HG03469 (cell line): Measurements from ENCODE around the gene KLF7.

Experiments
- ATAC-seq: cut with Tn5 transposase; IDR thresholded peaks from one replicate; pipeline ENCODE4 v1.9.1; 2021; ENCODE audit warnings: mild to moderate bottlenecking, moderate library complexity, moderate number of reproducible peaks; ENCODE audit not compliant: unreplicated experiment

KLF7 gene

GRCh38 chr2:207071820-207072219, 93.9 kb downstream of the KLF7 start:
- ATAC-seq: no peak

- no peak for ATAC-seq
These were observed 98.3 kb downstream of the KLF7 start for GRCh38 chr2:207067473-207067872.

DNA sequence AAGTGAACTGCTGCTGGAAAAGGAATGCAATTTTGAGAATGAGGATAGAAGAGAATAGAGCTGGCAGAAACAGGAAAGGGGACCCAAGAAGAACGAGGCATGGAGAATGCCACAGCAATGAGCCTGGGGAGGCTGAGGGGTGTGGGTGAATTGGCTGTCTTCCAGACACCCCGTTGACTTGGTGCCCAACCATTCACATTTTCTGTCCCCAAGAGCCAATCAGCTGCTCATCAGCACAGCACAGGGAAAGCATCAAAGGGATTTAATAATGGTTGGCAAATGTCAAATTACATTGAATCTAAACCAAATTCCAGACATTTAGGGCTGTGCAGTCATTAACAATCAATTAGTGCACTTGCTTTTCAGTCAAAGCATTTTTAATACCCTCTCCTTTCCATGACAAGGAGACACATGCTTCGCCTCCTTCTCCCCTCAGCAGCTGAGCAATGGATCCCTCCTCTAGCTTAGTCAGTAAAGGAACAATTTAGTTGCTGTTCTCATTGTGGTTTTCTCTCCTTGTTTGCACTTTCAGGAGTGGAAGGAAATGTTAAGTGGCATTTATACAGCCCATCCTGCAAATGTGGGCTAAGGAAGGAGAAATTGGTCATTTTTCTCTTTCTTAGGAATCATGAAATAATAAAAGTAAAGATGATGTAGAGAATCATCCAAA, 98.8 kb downstream of the KLF7 start:
- ATAC-seq: no peak

DNA sequence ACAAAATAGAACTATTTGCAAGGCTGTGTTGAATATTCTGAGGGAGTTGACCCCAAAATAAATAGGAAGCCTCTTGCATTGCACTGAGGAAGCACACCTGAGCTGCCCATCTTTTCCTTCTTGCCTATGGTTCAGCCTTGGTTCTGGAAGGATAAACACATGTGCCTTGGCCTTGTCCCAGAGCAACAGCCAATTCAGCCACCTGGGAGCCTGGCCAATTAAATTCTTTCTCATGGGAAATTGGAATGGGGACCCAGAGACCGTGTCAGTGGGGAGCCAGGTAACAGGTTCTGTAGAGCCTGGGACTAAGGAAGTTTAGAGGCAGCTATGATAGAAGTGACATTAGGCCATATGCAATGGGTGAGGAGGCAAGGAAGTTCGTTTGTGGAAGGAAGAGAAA, 99.6 kb downstream of the KLF7 start:
- ATAC-seq: no peak

GRCh38 chr2:207064128-207064690, 101.5 kb downstream of the KLF7 start:
- no peak for ATAC-seq

DNA sequence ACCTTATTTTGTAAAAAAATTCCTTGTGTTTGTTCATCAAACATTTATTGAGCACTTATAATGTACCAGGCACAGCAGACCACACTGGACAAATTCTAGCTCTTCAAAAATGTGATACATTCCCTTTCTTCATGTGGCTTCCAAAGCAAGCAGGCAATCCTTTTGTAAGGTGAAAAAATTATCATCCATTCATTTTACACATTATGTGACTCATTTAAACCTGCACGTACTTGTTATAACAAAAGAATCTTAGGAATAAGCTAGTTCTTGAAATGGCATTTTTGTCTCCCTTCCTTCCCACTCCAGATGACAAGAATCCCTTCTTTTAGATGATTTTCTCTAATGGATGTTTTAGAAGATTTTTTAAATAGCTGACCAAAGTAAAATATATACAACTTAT, 104.6 kb downstream of the KLF7 start:
- ATAC-seq: no peak

DNA sequence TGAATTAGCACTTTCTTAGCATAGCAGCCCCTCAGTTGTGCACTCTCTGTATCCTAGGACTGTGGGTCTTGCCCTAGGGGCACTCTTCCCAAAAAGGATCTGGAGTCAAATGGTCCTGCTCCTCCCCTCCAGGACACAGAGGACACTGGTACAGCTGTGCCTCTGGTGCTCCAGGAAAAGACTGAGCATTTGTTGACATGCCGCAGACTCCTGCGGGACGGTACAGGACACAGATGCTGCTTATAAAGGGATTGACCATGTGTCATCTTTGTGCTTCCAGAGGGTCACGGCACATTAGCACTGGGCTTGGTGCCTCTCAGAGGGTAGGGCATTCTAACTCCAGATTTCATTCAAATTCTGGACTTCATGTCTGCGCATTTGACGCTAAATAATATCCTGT, 110.5 kb downstream of the KLF7 start:
- no peak for ATAC-seq

- no peak for ATAC-seq
These were observed 111.2 kb downstream of the KLF7 start for GRCh38 chr2:207054521-207054920.

DNA sequence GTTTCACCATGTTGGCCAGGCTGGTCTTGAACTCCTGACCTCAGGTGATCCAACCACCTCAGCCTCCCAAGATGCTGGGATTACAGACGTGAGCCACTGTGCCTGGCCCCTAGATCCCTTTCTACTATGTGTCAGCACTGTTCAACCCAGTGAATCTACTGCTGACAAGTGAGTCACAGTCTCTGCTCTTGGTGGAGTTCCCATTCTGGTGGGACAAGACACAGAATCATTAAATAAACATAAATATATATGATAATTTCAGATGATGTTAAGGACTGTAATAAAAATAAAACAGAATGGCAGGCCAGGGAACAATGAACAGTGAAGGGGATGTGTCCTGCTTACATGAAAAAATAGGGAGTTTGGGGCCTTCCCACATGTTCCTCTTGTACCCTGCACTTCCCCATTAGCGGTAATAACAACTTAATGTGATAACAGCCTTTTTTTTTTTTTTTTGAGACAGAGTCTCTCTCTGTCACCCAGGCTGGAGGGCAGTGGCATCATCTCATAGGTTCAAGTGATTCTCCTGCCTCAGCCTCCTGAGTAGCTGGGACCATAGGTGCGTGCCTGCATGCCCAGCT, 114.3 kb downstream of the KLF7 start:
- no peak for ATAC-seq

- ATAC-seq: no peak
These were observed 116.6 kb downstream of the KLF7 start for GRCh38 chr2:207049122-207049521.

- no peak for ATAC-seq
These were observed 117.3 kb downstream of the KLF7 start for GRCh38 chr2:207048416-207048815.

DNA sequence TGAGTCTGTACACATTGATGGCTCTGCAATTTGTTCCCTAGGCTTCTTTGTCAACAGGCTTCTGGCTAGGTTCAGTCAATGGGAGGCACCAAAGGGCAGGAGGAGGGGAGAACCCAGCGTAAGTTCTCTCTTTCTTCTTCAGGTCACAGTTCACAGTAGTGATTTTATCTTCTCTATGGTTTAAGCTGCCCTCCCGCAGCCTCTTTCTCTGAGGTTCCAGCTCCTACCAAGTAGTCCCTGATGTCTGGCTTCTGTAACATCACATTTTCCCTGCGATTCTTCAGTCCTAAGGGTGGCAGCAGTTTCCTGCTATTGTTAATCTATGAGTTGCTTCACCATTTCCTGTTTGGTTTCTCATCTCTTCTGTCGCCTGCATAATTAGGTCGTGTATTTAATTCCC, 119.0 kb downstream of the KLF7 start:
- ATAC-seq: no peak

DNA sequence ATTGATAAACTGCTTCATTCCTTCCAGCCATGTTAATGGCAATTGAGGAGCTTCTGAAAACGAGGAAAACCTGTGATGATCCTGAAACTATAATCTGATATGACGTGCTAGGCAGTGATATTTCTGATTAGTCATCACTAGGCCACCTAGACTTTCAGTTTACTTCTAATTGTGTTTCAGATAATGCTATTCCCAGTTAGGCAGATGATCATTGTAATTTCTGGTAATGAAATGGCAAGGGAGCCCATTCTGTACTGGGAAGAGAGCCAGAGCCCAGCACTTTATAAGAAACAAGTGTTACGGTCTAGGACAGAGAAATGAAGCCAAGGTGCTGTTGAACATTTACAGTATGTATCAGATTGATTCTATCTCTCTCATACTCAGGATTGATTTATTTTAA, 120.2 kb downstream of the KLF7 start:
- ATAC-seq: no peak

DNA sequence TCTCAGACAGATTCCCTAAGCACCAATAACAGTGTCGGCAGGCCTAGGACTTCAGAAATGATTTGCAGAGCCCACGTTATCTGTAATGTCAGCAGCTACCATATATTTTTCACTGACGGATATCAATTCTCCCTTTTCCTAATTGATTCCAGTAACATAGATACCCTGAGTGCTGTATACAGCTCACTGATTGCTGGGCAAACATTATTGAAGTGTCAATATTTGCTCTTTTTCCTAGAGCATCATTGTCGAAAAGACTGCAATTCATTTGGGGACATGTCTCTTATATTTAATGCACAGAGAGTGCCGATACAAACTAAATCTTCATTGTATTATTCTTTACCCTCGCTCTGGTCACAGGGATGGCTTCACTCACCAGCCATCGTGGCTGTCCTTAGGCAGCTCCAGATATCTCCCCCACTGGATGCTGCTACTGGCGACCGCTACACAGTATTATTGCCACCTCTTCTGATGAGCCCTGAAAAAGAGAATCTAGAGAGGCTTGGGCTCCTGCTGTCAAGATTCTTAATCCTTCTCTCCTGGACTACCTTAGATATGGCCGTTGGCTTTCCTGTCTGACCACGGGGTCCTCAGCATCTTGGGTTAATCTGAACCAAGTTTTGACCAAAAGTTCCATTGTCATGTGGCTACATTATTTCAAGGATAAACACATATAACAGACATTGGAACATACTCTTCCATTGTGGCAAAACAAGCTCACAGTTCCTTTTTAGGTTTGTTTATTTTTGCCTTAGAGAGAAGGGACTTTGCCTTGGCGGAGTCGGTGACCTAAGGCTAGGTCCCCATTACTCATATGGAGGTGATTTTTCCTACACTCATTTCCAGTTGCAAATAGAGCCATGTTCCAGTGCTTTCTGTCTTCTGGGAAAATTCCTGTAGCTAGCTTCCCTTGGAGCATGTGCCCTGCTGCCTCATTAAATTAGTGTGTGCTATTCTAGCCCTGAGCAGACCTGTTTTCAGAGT, 121.1 kb downstream of the KLF7 start:
- ATAC-seq: no peak

DNA sequence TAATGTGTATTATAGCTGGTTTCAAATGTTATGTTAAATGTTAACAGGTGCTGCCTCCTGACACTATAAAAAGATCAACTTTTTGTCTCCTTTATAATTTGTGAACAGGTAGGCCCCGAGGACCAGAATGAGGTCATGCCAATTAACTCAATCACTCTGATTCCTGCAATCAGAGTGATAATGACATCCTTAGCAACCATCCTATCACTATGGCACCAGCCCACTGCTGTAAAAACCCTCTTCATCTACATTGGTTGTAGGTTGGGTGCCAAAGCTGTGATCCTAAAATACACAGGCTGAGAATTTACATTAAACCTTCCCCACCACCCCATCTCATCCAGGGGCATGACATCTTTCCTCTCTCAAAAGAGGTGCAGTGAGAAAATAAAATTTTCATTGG, 122.9 kb downstream of the KLF7 start:
- ATAC-seq: no peak

GRCh38 chr2:207041786-207042554, 123.8 kb downstream of the KLF7 start:
- ATAC-seq: no peak

GRCh38 chr2:207041279-207041678, 124.5 kb downstream of the KLF7 start:
- ATAC-seq: no peak

DNA sequence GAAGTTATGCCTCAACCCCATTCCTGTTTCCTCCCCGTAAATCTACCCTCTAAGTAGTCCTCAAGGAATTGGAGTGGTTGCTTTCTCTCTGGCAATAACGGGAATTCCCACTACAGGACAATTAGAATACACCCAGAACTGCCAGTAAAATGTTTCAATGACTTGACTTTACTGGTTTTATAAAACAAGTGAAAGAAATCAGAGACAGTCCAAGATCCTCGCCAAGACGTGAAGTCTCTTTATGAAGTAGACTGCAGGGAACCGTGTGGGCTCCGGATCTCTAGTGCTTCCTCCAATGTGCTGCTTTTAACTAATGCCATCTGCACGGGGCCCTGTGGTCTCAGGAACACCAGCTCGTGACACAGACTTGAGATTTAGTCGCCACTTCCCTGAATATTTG, 125.1 kb downstream of the KLF7 start:
- no peak for ATAC-seq

- no peak for ATAC-seq
These were observed 126.5 kb downstream of the KLF7 start for GRCh38 chr2:207039225-207039624.

GRCh38 chr2:207038299-207038698, 127.4 kb downstream of the KLF7 start:
- no peak for ATAC-seq

GRCh38 chr2:207037896-207038295, 127.9 kb downstream of the KLF7 start:
- no peak for ATAC-seq
